GM12891 (cell line): Measurements from ENCODE around the gene PRKCA.

ENCODE experiments used
- PAX5 ChIP-seq: IDR thresholded peaks from 2 replicates; pipeline ENCODE4 v1.6.1; 2011; ENCODE audit warnings: low read length, moderate library complexity, mild to moderate bottlenecking; ENCODE audit not compliant: insufficient read depth, severe bottlenecking
- POLR2A ChIP-seq: IDR thresholded peaks from 2 replicates; pipeline ENCODE4 v1.6.1; 2011; ENCODE audit warnings: low read depth, low read length, control low read depth
- POLR2AphosphoS5 ChIP-seq: IDR thresholded peaks from 2 replicates; pipeline ENCODE4 v1.6.1; 2011; ENCODE audit warnings: low read depth, low read length, control low read depth
- POU2F2 ChIP-seq: IDR thresholded peaks from 2 replicates; pipeline ENCODE4 v1.6.1; 2011; ENCODE audit warnings: low read depth, mild to moderate bottlenecking, control low read depth, low read length, moderate library complexity
- SPI1 ChIP-seq: IDR thresholded peaks from 2 replicates; pipeline ENCODE4 v1.6.1; 2011; ENCODE audit warnings: low read depth, low read length, control low read depth
- TAF1 ChIP-seq: IDR thresholded peaks from 2 replicates; pipeline ENCODE4 v1.6.1; 2011; ENCODE audit warnings: low read depth, low read length, control low read depth

DNA sequence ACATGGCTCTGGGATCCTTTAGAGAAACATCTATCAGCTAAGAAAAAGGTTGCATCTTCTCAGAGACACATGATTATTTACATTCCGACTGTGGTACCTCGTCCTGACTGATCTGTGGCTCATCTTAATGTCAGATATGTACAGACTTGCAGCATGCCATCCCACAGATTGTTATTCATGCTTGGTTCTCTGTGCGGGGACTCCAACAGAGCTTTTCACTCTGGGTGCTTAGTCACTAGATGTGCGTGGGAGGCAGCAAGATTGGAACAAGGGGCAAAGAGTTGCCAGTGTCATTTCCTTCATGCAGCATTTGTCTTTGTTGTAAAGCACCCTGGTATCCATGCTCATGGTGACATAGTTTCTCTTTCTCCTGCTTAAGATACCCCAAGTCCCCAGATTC, 353.4 kb downstream of the PRKCA start:
- no peak for TF ChIP-seq POLR2AphosphoS5
- TF ChIP-seq TAF1, result no peak
- TF ChIP-seq SPI1, result no peak
- TF ChIP-seq POLR2A, result no peak
- TF ChIP-seq PAX5, result no peak
- no peak for TF ChIP-seq POU2F2
